ENCODE results near the gene METTL5.
A peak's percentile ranks its signal among the peaks of the same experiment; 100 is the strongest.
"Not testable (repeated sequence)": the region's sequence is repeated elsewhere in the genome, so short reads cannot be mapped to it uniquely, and the experiment has no call there.

The METTL5 gene

DNA sequence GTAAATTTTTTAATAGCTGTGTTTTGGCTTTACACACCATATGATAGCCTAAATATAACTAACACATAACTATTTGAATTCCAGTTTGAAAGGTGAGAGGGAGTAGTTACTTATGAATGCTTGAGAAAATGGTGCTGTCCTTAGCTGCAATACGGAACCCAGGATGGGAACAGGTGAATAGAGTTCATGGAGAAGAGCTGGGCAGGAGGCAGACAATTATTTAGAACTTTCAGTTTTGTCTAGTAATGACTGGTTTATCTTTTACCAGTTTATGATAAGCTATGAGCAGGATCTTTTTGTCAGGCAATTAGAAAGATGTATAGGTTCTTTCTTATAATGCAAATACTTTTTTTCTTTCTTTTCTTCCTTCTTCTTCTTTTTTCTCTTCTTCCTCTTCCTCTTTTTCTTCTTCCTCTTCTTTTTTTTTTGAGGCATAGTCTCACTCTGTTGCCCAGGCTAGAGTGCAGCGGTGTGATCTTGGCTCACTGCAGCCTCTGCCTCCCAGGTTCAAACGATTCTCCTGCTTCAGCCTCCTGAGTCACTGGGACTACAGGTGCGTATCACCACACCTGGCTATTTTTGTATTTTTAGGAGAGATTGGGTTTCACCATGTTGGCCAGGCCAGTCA, 28.4 kb upstream of the METTL5 start:
- Histone ChIP-seq H3K27ac (ENCODE audit: low read length) (no peak overlapping the region), H3K4me1 (ENCODE audit: control insufficient read depth, low read depth, low read length) (no peaks in the 10 kb centered on the region), H3K4me3 (ENCODE audit: low read length) (no peak overlapping the region), H3K9me3 (ENCODE audit: control insufficient read depth, low read depth, low read length) (no peaks in the 10 kb centered on the region), H3K36me3 (ENCODE audit: control insufficient read depth, low read depth, low read length) (no peaks in the 10 kb centered on the region), H3K27me3 (ENCODE audit: control insufficient read depth, insufficient read depth, low read length) (no peaks in the 10 kb centered on the region), H3K9ac (ENCODE audit: low read length) (no peak overlapping the region)

GRCh38 chr2:169849710-169850109, 25.0 kb upstream of the METTL5 start:
- H3K9ac ChIP-seq (ENCODE audit: low read length), result no peak overlapping the region
- no peak overlapping the region for H3K27ac ChIP-seq (ENCODE audit: low read length)
- no peak overlapping the region for H3K4me3 ChIP-seq (ENCODE audit: low read length)
- no peaks in the 10 kb centered on the region for H3K36me3 ChIP-seq (ENCODE audit: control insufficient read depth, low read depth, low read length)
- H3K4me1 ChIP-seq (ENCODE audit: control insufficient read depth, low read depth, low read length), result no peaks in the 10 kb centered on the region
- H3K27me3 ChIP-seq (ENCODE audit: control insufficient read depth, insufficient read depth, low read length), result no peaks in the 10 kb centered on the region
- H3K9me3 ChIP-seq (ENCODE audit: control insufficient read depth, low read depth, low read length), result no peaks in the 10 kb centered on the region

DNA sequence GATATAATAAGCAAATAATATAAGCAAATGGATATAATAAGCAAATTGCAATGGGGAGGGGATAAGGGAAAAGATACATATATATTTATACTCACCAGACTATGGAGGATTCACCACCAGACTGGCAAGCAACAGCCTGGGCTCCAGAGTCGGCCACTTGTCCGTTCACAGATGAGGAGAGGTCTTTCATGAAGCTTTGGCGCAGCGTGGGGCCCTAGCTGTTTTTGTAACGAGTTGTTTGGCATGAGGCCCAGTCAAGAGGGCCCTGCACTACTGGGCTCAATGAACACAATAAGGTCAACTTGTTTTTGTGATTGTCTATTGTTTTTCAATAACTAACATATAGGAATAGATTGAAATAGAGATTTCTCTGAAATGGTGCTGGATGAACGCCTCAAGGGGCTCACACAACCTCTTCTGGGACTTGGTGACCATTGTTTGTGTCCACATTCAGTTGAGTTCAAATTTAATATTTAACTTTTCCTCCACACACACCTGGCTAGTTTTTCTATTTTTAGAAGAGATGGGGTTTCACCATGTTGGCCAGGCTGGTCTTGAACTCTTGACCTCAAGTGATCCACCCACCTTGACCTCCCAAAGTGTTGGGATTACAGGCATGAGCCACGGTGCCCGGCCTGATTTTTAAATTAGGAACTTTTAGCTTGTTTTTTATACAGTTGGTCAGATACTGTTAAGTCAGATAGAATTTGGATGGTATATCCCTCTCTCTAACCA, 24.4 kb upstream of the METTL5 start:
- not testable (repeated sequence) for H3K27me3 ChIP-seq (ENCODE audit: control insufficient read depth, insufficient read depth, low read length); H3K4me1 ChIP-seq (ENCODE audit: control insufficient read depth, low read depth, low read length); H3K36me3 ChIP-seq (ENCODE audit: control insufficient read depth, low read depth, low read length); H3K4me3 ChIP-seq (ENCODE audit: low read length); H3K9me3 ChIP-seq (ENCODE audit: control insufficient read depth, low read depth, low read length); H3K27ac ChIP-seq (ENCODE audit: low read length); H3K9ac ChIP-seq (ENCODE audit: low read length)

- no peaks in the 10 kb centered on the region for H3K4me1 ChIP-seq (ENCODE audit: control insufficient read depth, low read depth, low read length)
- H3K27ac ChIP-seq (ENCODE audit: low read length), result no peak overlapping the region
- H3K27me3 ChIP-seq (ENCODE audit: control insufficient read depth, insufficient read depth, low read length), result no peaks in the 10 kb centered on the region
- no peak overlapping the region for H3K4me3 ChIP-seq (ENCODE audit: low read length)
- H3K36me3 ChIP-seq (ENCODE audit: control insufficient read depth, low read depth, low read length), result peaks cover 5% of the 10 kb centered on the region
- no peak overlapping the region for H3K9ac ChIP-seq (ENCODE audit: low read length)
- no peaks in the 10 kb centered on the region for H3K9me3 ChIP-seq (ENCODE audit: control insufficient read depth, low read depth, low read length)
Observed at GRCh38 chr2:169845016-169845415, 20.3 kb upstream of the METTL5 start.

DNA sequence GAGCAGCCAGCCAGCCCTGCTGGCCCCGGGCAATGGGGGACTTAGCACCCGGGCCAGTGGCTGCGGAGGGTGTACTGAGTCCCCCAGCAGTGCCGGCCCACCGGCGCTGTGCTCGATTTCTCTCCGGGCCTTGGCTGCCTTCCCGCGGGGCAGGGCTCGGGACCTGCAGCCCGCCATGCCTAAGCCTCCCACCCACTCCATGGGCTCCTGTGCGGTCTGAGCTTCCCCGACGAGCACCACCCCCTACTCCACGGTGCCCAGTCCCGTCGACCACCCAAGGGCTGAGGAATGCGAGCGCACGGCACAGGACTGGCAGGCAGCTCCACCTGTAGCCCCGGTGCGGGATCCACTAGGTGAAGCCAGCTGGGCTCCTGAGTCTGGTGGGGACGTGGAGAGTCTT, 16.9 kb upstream of the METTL5 start:
- not testable (repeated sequence) for H3K4me1 ChIP-seq (ENCODE audit: control insufficient read depth, low read depth, low read length); H3K4me3 ChIP-seq (ENCODE audit: low read length); H3K36me3 ChIP-seq (ENCODE audit: control insufficient read depth, low read depth, low read length); H3K9ac ChIP-seq (ENCODE audit: low read length); H3K9me3 ChIP-seq (ENCODE audit: control insufficient read depth, low read depth, low read length); H3K27ac ChIP-seq (ENCODE audit: low read length); H3K27me3 ChIP-seq (ENCODE audit: control insufficient read depth, insufficient read depth, low read length)

- H3K27me3 ChIP-seq (ENCODE audit: control insufficient read depth, insufficient read depth, low read length), result no peaks in the 10 kb centered on the region
- peaks cover 5% of the 10 kb centered on the region for H3K36me3 ChIP-seq (ENCODE audit: control insufficient read depth, low read depth, low read length)
- no peak overlapping the region for H3K4me3 ChIP-seq (ENCODE audit: low read length)
- no peak overlapping the region for H3K9ac ChIP-seq (ENCODE audit: low read length)
- H3K9me3 ChIP-seq (ENCODE audit: control insufficient read depth, low read depth, low read length), result no peaks in the 10 kb centered on the region
- no peak overlapping the region for H3K27ac ChIP-seq (ENCODE audit: low read length)
- H3K4me1 ChIP-seq (ENCODE audit: control insufficient read depth, low read depth, low read length), result no peaks in the 10 kb centered on the region
Observed at GRCh38 chr2:169840747-169841142, 16.0 kb upstream of the METTL5 start.

- H3K9me3 ChIP-seq (ENCODE audit: control insufficient read depth, low read depth, low read length), result no peaks in the 10 kb centered on the region
- H3K4me3 ChIP-seq (ENCODE audit: low read length), result no peak overlapping the region
- H3K36me3 ChIP-seq (ENCODE audit: control insufficient read depth, low read depth, low read length), result peaks cover 5% of the 10 kb centered on the region
- no peak overlapping the region for H3K9ac ChIP-seq (ENCODE audit: low read length)
- no peak overlapping the region for H3K27ac ChIP-seq (ENCODE audit: low read length)
- no peaks in the 10 kb centered on the region for H3K27me3 ChIP-seq (ENCODE audit: control insufficient read depth, insufficient read depth, low read length)
- H3K4me1 ChIP-seq (ENCODE audit: control insufficient read depth, low read depth, low read length), result no peaks in the 10 kb centered on the region
Observed at GRCh38 chr2:169839954-169840746, 15.4 kb upstream of the METTL5 start.

DNA sequence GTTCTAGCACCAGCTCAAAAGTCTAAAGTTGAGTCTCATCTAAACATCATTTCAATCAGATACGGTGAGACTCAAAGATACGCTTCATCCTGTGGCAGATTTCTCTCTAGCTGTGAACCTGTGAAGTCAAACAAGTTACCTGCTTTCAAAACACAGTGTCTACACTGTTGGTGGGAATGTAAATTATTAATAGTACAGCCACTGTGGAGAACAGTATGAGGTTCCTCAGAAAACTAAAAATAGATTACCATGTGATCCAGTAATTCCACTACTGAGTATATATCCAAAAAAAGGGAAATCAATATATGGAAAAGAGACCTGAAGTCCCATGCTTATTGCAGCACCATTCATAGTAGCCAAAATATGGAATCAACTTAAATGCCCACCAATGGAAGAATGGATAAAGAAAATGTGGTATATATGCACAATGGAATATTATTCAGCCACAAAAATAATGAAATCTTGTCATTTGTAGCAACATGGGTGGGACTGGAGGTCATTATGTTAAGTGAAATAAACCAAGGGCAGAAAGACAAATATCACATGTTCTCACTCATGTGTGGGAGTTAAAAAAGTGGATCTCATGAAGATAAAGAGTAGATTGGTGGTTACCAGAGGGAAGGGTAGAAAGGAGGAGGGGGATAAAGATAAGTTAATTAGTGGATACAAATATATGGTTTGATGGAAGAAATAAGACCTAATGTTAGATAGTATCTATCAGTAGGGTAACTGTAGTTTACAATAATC, 14.2 kb upstream of the METTL5 start:
- Histone ChIP-seq H3K9me3 (ENCODE audit: control insufficient read depth, low read depth, low read length) (no peaks in the 10 kb centered on the region), H3K27me3 (ENCODE audit: control insufficient read depth, insufficient read depth, low read length) (no peaks in the 10 kb centered on the region), H3K27ac (ENCODE audit: low read length) (no peak overlapping the region), H3K4me3 (ENCODE audit: low read length) (no peak overlapping the region), H3K36me3 (ENCODE audit: control insufficient read depth, low read depth, low read length) (peaks cover 5% of the 10 kb centered on the region), H3K9ac (ENCODE audit: low read length) (no peak overlapping the region), H3K4me1 (ENCODE audit: control insufficient read depth, low read depth, low read length) (no peaks in the 10 kb centered on the region)

GRCh38 chr2:169834401-169834800, 9.7 kb upstream of the METTL5 start:
- Histone ChIP-seq H3K9ac (ENCODE audit: low read length) (no peak overlapping the region), H3K27ac (ENCODE audit: low read length) (no peak overlapping the region), H3K27me3 (ENCODE audit: control insufficient read depth, insufficient read depth, low read length) (no peaks in the 10 kb centered on the region), H3K9me3 (ENCODE audit: control insufficient read depth, low read depth, low read length) (no peaks in the 10 kb centered on the region), H3K4me1 (ENCODE audit: control insufficient read depth, low read depth, low read length) (no peaks in the 10 kb centered on the region), H3K4me3 (ENCODE audit: low read length) (no peak overlapping the region), H3K36me3 (ENCODE audit: control insufficient read depth, low read depth, low read length) (no peaks in the 10 kb centered on the region)

- Histone ChIP-seq H3K9me3 (ENCODE audit: control insufficient read depth, low read depth, low read length) (no peaks in the 10 kb centered on the region), H3K27ac (ENCODE audit: low read length) (no peak overlapping the region), H3K36me3 (ENCODE audit: control insufficient read depth, low read depth, low read length) (no peaks in the 10 kb centered on the region), H3K4me3 (ENCODE audit: low read length) (peak overlapping the region; percentile 80), H3K9ac (ENCODE audit: low read length) (peak overlapping the region; percentile 46), H3K27me3 (ENCODE audit: control insufficient read depth, insufficient read depth, low read length) (no peaks in the 10 kb centered on the region), H3K4me1 (ENCODE audit: control insufficient read depth, low read depth, low read length) (peaks cover 3% of the 10 kb centered on the region)
Observed at GRCh38 chr2:169828141-169828811, 3.6 kb upstream of the METTL5 start.
